ENCODE measurements around the gene HPSE2. TPM values are rescaled to one million over a fixed set of nuclear protein-coding genes. Genes with fewer than 3 reads are reported as not detected.

HPSE2 gene
- total RNA-seq, 2 experiments from 2014 or later: not detected

GRCh38 chr10:98486421-98486820, 749.2 kb downstream of the HPSE2 start:
- no peaks in the 10 kb centered on the region for H3K9me3 ChIP-seq (ENCODE audit: control insufficient read depth in 1 of 2, insufficient read depth in 1 of 2, low read length in 2 of 2)
- no peak overlapping the region for H3K27ac Mint-ChIP-seq
- CTCF ChIA-PET: no interaction called here

GRCh38 chr10:98485959-98486358, 749.7 kb downstream of the HPSE2 start:
- intact Hi-C loops (cut with DNase I, micrococcal nuclease): no loop called here
- TF ChIP-seq, protein P1, sequence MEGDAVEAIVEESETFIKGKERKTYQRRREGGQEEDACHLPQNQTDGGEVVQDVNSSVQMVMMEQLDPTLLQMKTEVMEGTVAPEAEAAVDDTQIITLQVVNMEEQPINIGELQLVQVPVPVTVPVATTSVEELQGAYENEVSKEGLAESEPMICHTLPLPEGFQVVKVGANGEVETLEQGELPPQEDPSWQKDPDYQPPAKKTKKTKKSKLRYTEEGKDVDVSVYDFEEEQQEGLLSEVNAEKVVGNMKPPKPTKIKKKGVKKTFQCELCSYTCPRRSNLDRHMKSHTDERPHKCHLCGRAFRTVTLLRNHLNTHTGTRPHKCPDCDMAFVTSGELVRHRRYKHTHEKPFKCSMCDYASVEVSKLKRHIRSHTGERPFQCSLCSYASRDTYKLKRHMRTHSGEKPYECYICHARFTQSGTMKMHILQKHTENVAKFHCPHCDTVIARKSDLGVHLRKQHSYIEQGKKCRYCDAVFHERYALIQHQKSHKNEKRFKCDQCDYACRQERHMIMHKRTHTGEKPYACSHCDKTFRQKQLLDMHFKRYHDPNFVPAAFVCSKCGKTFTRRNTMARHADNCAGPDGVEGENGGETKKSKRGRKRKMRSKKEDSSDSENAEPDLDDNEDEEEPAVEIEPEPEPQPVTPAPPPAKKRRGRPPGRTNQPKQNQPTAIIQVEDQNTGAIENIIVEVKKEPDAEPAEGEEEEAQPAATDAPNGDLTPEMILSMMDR (IDR thresholded peaks at IDR 0.05): no peak
- no peaks in the 10 kb centered on the region for H3K9me3 ChIP-seq (ENCODE audit: control insufficient read depth in 1 of 2, insufficient read depth in 1 of 2, low read length in 2 of 2)
- no peak overlapping the region for H3K27ac ChIP-seq (ENCODE audit: low read depth in 1 of 2, low read length in 2 of 2)
- Mint-ChIP-seq H3K9me3 (no peaks in the 10 kb centered on the region), H3K36me3 (ENCODE audit: low read depth) (no peaks in the 10 kb centered on the region), H3K4me1 (ENCODE audit: low read depth) (no peaks in the 10 kb centered on the region), H3K27me3 (peaks cover 29% of the 10 kb centered on the region), H3K27ac (no peak overlapping the region), H3K4me3 (no peak overlapping the region)
- no peak for DNase-seq
- H3K4me1 ChIP-seq (ENCODE audit: insufficient read depth, low read length): peaks cover 3% of the 10 kb centered on the region
- no peaks in the 10 kb centered on the region for H3K36me3 ChIP-seq (ENCODE audit: insufficient read depth, low read length)
- peaks cover 0 to 2% of the 10 kb centered on the region in 2 experiments for H3K27me3 ChIP-seq (ENCODE audit: control insufficient read depth in 1 of 2, insufficient read depth in 2 of 2, low read length in 2 of 2)
- no peak overlapping the region for H3K4me3 ChIP-seq (ENCODE audit: low read length)
- ATAC-seq (ENCODE audit: poor library complexity): no peak
- POLR2A ChIA-PET: no interaction called here
- CTCF ChIA-PET: no interaction called here

More at GRCh38 chr10:98486421-98486820, 749.2 kb downstream of the HPSE2 start:
- Mint-ChIP-seq H3K4me3 (no peak overlapping the region), H3K9me3 (no peaks in the 10 kb centered on the region), H3K36me3 (ENCODE audit: low read depth) (no peaks in the 10 kb centered on the region), H3K4me1 (ENCODE audit: low read depth) (no peaks in the 10 kb centered on the region), H3K27me3 (peaks cover 26% of the 10 kb centered on the region)
- H3K4me3 ChIP-seq (ENCODE audit: low read length): no peak overlapping the region
- ATAC-seq (ENCODE audit: poor library complexity) (no peak), DNase-seq (no peak)
- intact Hi-C loops (cut with DNase I, micrococcal nuclease): no loop called here
- POLR2A ChIA-PET: no interaction called here
- H3K27ac ChIP-seq (ENCODE audit: low read depth in 1 of 2, low read length in 2 of 2): no peak overlapping the region
- TF ChIP-seq, protein P1 (IDR thresholded peaks at IDR 0.05): no peak
- no peaks in the 10 kb centered on the region for H3K36me3 ChIP-seq (ENCODE audit: insufficient read depth, low read length)
- peaks cover 0 to 2% of the 10 kb centered on the region in 2 experiments for H3K27me3 ChIP-seq (ENCODE audit: control insufficient read depth in 1 of 2, insufficient read depth in 2 of 2, low read length in 2 of 2)
- H3K4me1 ChIP-seq (ENCODE audit: insufficient read depth, low read length): peaks cover 3% of the 10 kb centered on the region

GRCh38 chr10:98483658-98484057, 752.0 kb downstream of the HPSE2 start:
- Mint-ChIP-seq H3K9me3 (no peaks in the 10 kb centered on the region), H3K36me3 (ENCODE audit: low read depth) (no peaks in the 10 kb centered on the region), H3K4me1 (ENCODE audit: low read depth) (no peaks in the 10 kb centered on the region), H3K27ac (no peak overlapping the region), H3K27me3 (peaks cover 22% of the 10 kb centered on the region), H3K4me3 (no peak overlapping the region)
- CTCF ChIA-PET: no interaction called here
- no peak for DNase-seq
- POLR2A ChIA-PET: no interaction called here
- H3K27ac ChIP-seq (ENCODE audit: low read depth in 1 of 2, low read length in 2 of 2): no peak overlapping the region
- no peak for ATAC-seq (ENCODE audit: poor library complexity)
- H3K27me3 ChIP-seq (ENCODE audit: control insufficient read depth in 1 of 2, insufficient read depth in 2 of 2, low read length in 2 of 2): peaks cover 0 to 2% of the 10 kb centered on the region in 2 experiments
- no peaks in the 10 kb centered on the region for H3K9me3 ChIP-seq (ENCODE audit: control insufficient read depth in 1 of 2, insufficient read depth in 1 of 2, low read length in 2 of 2)
- TF ChIP-seq, protein P1 (IDR thresholded peaks at IDR 0.05): no peak
- H3K36me3 ChIP-seq (ENCODE audit: insufficient read depth, low read length): no peaks in the 10 kb centered on the region
- intact Hi-C loops (cut with DNase I, micrococcal nuclease): no loop called here
- H3K4me3 ChIP-seq (ENCODE audit: low read length): no peak overlapping the region
- peaks cover 3% of the 10 kb centered on the region for H3K4me1 ChIP-seq (ENCODE audit: insufficient read depth, low read length)

All from CD4-positive, alpha-beta T cell (primary cell).